NCI-H2171 (cell line): ENCODE measurements around the gene SCYGR5.
"Not testable (repeated sequence)": the region's sequence is repeated elsewhere in the genome, so short reads cannot be mapped to it uniquely, and the experiment has no call there.

Source experiments
- DNase-seq: peaks from one replicate; lab custom pipeline; 2025; lab: John Stamatoyannopoulos, UW

Gene SCYGR5

GRCh38 chr2:227673620-227674019, 7.0 kb downstream of the SCYGR5 start:
- not testable (repeated sequence) for DNase-seq

- no peak for DNase-seq
Measured at GRCh38 chr2:227674485-227674884, 7.9 kb downstream of the SCYGR5 start.

- DNase-seq: no peak
Measured at GRCh38 chr2:227677928-227678327, 11.3 kb downstream of the SCYGR5 start.

GRCh38 chr2:227684258-227684657, 17.7 kb downstream of the SCYGR5 start:
- DNase-seq: no peak

- no peak for DNase-seq
Measured at GRCh38 chr2:227687189-227687588, 20.6 kb downstream of the SCYGR5 start.

- DNase-seq: no peak
Measured at GRCh38 chr2:227696990-227697679, 30.5 kb downstream of the SCYGR5 start.

GRCh38 chr2:227701556-227701955, 35.0 kb downstream of the SCYGR5 start:
- DNase-seq: no peak

GRCh38 chr2:227703280-227703732, 36.7 kb downstream of the SCYGR5 start:
- no peak for DNase-seq

GRCh38 chr2:227703961-227704360, 37.4 kb downstream of the SCYGR5 start:
- DNase-seq: no peak

- no peak for DNase-seq
Measured at GRCh38 chr2:227706859-227707258, 40.3 kb downstream of the SCYGR5 start.

- DNase-seq: no peak
Measured at GRCh38 chr2:227707390-227707789, 40.8 kb downstream of the SCYGR5 start.

GRCh38 chr2:227710986-227711385, 44.4 kb downstream of the SCYGR5 start:
- no peak for DNase-seq

- DNase-seq: no peak
Measured at GRCh38 chr2:227713291-227713690, 46.7 kb downstream of the SCYGR5 start.

GRCh38 chr2:227716501-227716900, 49.9 kb downstream of the SCYGR5 start:
- DNase-seq: no peak
